CD4-positive, alpha-beta T cell treated with Interleukin-4 for 1 hour (primary cell): Measurements from ENCODE around the gene GJA4.
"Not testable (repeated sequence)": the region's sequence is repeated elsewhere in the genome, so short reads cannot be mapped to it uniquely, and the experiment has no call there.

Experiments used
- DNase-seq, 2 donors: peaks; one replicate each; pipeline ENCODE4 v3.0.0-alpha.2; 2020 to 2022

Gene GJA4

GRCh38 chr1:34770891-34771504 is 21.8 kb upstream of the GJA4 start:
- no peak for DNase-seq

GRCh38 chr1:34771573-34772371 is 21.0 kb upstream of the GJA4 start:
- no peak for DNase-seq

GRCh38 chr1:34773114-34773513 is 19.7 kb upstream of the GJA4 start:
- not testable (repeated sequence) for DNase-seq

GRCh38 chr1:34774957-34775356 is 17.8 kb upstream of the GJA4 start:
- DNase-seq: no peak

GRCh38 chr1:34776911-34777310 is 15.9 kb upstream of the GJA4 start:
- no peak for DNase-seq

GRCh38 chr1:34777519-34778321 is 15.1 kb upstream of the GJA4 start:
- no peak for DNase-seq

- no peak for DNase-seq
Measured at GRCh38 chr1:34778381-34778780, 14.4 kb upstream of the GJA4 start.

GRCh38 chr1:34779005-34779404 is 13.8 kb upstream of the GJA4 start:
- no peak for DNase-seq

GRCh38 chr1:34779526-34779925 is 13.3 kb upstream of the GJA4 start:
- no peak for DNase-seq

- no peak for DNase-seq
Measured at GRCh38 chr1:34779962-34780361, 12.8 kb upstream of the GJA4 start.

GRCh38 chr1:34780528-34780927 is 12.3 kb upstream of the GJA4 start:
- DNase-seq: no peak

GRCh38 chr1:34781071-34781843 is 11.5 kb upstream of the GJA4 start, which contains the start of gene GJB3:
GJB3 (plus strand) TSS chr1:34781214; CDS start chr1:34784763, 3,549 bp downstream.
- DNase-seq: no peak

- no peak for DNase-seq
Measured at GRCh38 chr1:34781844-34782391, 10.9 kb upstream of the GJA4 start.

GRCh38 chr1:34784751-34785221 is 8.0 kb upstream of the GJA4 start:
- DNase-seq: no peak

- no peak for DNase-seq
Measured at GRCh38 chr1:34785231-34785874, 7.4 kb upstream of the GJA4 start.

GRCh38 chr1:34785875-34786470 is 6.8 kb upstream of the GJA4 start:
- no peak for DNase-seq

- DNase-seq: peak; percentile 61 to 63
Measured at GRCh38 chr1:34786521-34787325, 6.1 kb upstream of the GJA4 start.

- DNase-seq: no peak
Measured at GRCh38 chr1:34787461-34788420, 5.1 kb upstream of the GJA4 start.

GRCh38 chr1:34790985-34791384 is 1.8 kb upstream of the GJA4 start:
- no peak for DNase-seq
